HG02938 (cell line): ENCODE data around the gene PPP1R3G.
"Not testable (repeated sequence)": the region's sequence is repeated elsewhere in the genome, so short reads cannot be mapped to it uniquely, and the experiment has no call there.

Experiments
- ATAC-seq: cut with Tn5 transposase; IDR thresholded peaks from one replicate; pipeline ENCODE4 v1.9.1; 2021; ENCODE audit warnings: mild to moderate bottlenecking, moderate library complexity; ENCODE audit not compliant: unreplicated experiment

The PPP1R3G gene

GRCh38 chr6:5084781-5085647 is at the start of gene PPP1R3G:
Gene PPP1R3G (plus strand): TSS chr6:5085341. CDS start chr6:5085486, 145 bp downstream.
- peak; percentile 58 for ATAC-seq

DNA sequence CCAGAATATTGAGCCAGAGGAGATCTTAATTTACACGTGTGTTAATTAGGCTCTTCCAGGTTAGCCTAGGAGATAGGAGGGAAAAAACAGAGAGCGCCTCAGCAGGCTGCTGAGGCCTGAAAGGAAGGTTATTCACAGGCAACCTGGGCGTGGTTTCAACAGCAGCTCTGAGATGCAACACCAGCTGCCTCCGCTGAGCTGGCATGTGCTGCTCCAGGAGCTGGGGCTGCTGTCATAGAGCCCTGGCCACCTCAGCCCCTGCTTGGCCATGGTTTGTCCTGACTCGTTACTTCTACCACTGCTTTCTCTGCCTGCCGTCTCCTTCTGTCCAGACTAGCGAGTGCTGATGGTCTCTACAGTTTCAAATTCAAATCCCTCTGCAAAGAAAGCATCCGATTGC is 48.9 kb upstream of the PPP1R3G start:
- no peak for ATAC-seq

DNA sequence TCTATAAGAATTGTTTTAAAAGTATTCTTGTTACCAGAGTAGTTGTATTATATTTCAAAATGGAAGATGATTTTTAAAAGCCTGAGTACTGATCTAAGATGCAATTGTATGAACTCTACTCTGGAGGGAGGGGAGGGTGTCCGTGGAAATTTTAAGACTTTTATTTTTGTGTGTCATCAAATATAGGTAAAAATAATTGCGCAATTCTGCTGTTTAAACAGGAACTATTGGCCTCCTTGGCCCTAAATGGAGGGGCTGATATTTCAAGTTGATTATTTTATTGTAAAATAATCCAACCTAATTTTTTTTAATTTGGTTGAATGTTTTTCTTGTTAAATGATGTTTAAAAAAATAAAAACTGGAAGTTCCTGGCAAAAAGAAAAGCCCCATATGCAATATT is 43.2 kb upstream of the PPP1R3G start:
- ATAC-seq: no peak

DNA sequence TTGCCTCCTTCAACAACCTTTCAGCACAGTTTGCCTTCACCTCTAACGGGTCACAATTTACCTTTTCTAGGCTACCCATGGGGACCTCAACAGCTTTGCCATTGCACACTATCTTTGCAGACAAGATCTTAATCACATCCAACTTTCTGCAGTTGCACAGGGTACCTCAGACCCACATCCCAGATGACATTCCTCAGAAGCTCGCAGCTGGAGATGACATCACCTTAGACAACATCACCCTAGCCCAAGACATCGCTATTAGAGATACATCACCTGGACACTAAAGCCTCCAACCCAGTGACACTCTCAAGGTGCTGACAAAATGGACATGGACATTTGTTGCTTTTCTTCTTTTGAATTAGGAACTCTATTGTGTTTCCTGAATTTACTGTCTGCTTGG is 42.7 kb upstream of the PPP1R3G start:
- ATAC-seq: no peak

DNA sequence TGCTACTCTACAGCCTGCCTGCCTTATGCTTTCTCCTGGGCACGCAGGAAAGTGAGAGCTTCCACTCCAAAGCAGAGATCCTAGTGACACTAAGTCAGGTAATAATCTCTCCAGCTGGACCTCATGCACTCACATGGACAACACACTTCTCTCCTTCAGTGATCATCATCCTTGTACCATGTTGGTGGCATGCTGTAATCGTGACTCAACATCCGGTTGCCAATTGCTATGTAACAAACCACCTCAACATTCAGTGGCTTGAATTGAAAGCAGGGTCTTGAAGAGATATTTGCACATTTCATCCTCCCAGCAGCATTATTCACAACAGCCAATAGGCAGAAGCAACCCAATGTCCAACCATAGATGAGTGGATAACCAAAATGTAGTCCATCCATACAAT is 40.3 kb upstream of the PPP1R3G start:
- no peak for ATAC-seq

DNA sequence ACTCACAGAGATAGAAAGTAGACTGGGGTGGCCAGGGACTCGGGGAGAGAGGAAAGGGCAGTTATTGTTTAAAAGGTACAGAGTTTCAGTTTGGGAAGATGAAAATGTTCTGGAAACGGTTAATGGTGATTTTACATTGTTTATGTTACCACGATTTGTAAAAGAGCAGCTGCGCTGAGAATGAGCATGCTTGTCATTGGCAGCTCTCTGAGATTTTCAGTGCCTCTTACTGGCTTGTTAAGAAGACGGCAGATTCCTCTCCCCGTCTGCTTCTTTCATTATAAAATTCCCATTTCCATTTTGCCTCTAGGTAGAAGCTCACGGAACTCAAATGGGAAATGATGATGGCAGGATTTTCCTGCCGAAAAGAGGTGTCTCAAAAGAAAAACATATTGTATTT is 39.7 kb upstream of the PPP1R3G start:
- no peak for ATAC-seq

DNA sequence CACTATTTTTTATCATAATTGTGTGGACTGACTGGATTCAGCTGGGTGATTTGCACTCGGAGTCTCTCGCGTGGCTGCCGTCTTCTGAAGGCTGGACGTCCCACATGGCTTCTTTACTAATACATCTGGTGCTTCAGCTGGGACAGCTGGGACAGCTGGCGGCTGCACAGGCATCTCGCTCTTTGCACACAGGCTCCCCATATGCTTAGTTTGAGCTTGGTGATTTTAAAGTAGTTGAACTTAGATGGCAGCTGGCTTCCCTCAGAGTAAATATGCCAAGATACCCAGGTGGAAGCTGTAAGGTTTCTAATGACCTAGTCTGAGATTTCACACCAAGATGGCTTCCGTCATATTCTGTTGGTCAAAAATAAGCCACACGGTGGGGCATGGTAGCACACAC is 38.7 kb upstream of the PPP1R3G start:
- ATAC-seq: no peak

- ATAC-seq: no peak
These were observed 35.1 kb upstream of the PPP1R3G start for GRCh38 chr6:5050009-5050408.

GRCh38 chr6:5051394-5051793 is 33.7 kb upstream of the PPP1R3G start:
- no peak for ATAC-seq

- no peak for ATAC-seq
These were observed 32.1 kb upstream of the PPP1R3G start for GRCh38 chr6:5053038-5053437.

DNA sequence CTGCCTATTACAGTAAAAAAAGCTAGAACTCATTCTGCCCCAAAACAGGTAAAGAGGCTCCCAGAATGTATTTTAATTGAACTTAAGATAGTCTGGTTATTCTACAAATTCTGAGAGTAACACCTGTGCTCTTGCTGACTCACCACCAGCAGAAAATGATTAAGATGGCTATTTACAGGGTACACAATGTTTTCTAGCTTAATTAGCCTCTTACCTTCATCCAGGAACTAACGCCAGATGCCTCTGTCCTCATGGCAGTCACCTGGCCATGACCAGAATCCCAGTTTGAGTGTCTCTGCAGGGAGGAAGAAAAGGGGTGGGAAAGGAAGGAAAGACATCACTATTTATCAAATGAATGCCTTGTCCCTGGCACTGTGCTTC is 31.3 kb upstream of the PPP1R3G start:
- ATAC-seq: no peak

GRCh38 chr6:5054245-5054873 is 30.8 kb upstream of the PPP1R3G start:
- ATAC-seq: no peak

- ATAC-seq: no peak
These were observed 30.0 kb upstream of the PPP1R3G start for GRCh38 chr6:5055118-5055517.

GRCh38 chr6:5058254-5058653 is 26.9 kb upstream of the PPP1R3G start:
- ATAC-seq: no peak

GRCh38 chr6:5059036-5059896 is 25.9 kb upstream of the PPP1R3G start:
- no peak for ATAC-seq

- not testable (repeated sequence) for ATAC-seq
These were observed 24.7 kb upstream of the PPP1R3G start for GRCh38 chr6:5060439-5060838.

DNA sequence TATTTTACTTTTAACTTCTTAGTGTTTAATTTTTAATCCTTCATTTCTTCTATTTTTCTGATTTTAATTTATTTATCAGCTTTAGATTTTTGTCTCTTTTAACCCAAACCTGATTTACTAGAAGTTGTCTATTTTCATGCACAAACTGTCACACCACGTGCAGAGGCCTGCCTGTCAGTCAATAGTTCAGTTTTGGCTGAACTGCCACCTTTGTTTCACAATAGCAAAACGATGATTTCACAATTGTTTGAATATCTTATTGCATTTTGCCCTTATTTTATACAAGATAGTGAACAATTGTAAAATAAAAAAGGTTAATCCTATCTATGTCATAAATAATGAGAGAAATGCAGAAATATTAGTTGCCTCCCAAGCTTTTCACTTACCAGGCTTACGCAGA is 24.0 kb upstream of the PPP1R3G start:
- no peak for ATAC-seq

- no peak for ATAC-seq
These were observed 21.5 kb upstream of the PPP1R3G start for GRCh38 chr6:5063617-5064016.

GRCh38 chr6:5066456-5067093 is 18.6 kb upstream of the PPP1R3G start:
- ATAC-seq: no peak

- ATAC-seq: no peak
These were observed 17.8 kb upstream of the PPP1R3G start for GRCh38 chr6:5067305-5067704.

GRCh38 chr6:5068153-5068751 is 16.9 kb upstream of the PPP1R3G start:
- no peak for ATAC-seq
